KOPT-K1 (cell line): ENCODE data around the gene SRGAP2C.
"Not testable (repeated sequence)": the region's sequence is repeated elsewhere in the genome, so short reads cannot be mapped to it uniquely, and the experiment has no call there.

Experiments
- H3K27ac ChIP-seq: fragments of 200-600 bp; sonication (generic); 2 replicates; pipeline ENCODE4 v1.5.1; 2016; ENCODE audit warnings: antibody characterized with exemption, mild to moderate bottlenecking, low read depth, low read length; ENCODE audit not compliant: poor library complexity, severe bottlenecking
- H3K36me3 ChIP-seq: fragments of 200-600 bp; sonication (generic); 2 replicates; pipeline ENCODE4 v1.5.1; 2017; ENCODE audit warnings: antibody characterized with exemption, mild to moderate bottlenecking, low read length, moderate library complexity; ENCODE audit not compliant: insufficient read depth
- H3K9me3 ChIP-seq: fragments of 200-600 bp; sonication (generic); 2 replicates; pipeline ENCODE4 v1.5.1; 2017; ENCODE audit warnings: antibody characterized with exemption, low read length, mild to moderate bottlenecking; ENCODE audit not compliant: insufficient read depth, poor library complexity, severe bottlenecking

SRGAP2C gene

GRCh38 chr1:121232445-121233125, 47.8 kb downstream of the SRGAP2C start:
- not testable (repeated sequence) for H3K9me3 ChIP-seq, H3K36me3 ChIP-seq, H3K27ac ChIP-seq

DNA sequence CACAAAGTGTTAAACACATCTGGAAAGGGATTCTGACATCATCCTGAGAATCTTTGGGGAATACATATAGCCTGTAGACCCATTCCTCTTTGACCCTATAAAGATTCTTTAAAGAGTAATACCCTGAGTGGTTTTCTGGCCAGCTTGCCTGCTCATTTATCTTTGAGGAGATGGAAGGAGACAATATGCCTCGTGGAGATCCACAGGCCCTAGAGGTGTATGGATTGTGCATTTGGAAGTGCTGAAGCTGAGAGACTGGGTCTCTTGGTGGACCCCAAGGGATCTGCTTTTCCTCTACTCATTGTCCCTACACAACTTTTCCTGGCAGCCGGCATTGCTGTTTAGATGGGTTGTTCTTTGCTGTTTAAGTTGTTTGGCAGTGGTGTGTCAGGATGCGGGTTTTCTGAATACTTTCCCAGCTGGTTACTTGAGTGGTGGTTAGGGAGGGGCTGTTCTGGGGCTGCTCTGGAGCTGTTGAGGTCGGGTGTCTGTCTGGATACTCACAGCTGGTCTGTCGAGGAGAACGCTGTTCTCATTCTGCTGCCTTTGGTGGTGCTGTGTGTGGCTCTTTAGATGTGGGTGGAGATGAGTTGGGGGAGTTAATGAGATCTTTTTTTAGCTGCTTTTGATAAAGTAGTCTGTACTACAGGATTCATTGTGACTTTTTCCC, 49.5 kb downstream of the SRGAP2C start:
- H3K9me3 ChIP-seq, H3K27ac ChIP-seq: not testable (repeated sequence)

GRCh38 chr1:121238384-121238783, 53.6 kb downstream of the SRGAP2C start:
- H3K36me3 ChIP-seq, H3K27ac ChIP-seq, H3K9me3 ChIP-seq: not testable (repeated sequence)

More for the DNA sequence above, 49.5 kb downstream of the SRGAP2C start:
- not testable (repeated sequence) for H3K36me3 ChIP-seq

- H3K27ac ChIP-seq, H3K9me3 ChIP-seq, H3K36me3 ChIP-seq: not testable (repeated sequence)
Measured at GRCh38 chr1:121243913-121244312, 59.1 kb downstream of the SRGAP2C start.

DNA sequence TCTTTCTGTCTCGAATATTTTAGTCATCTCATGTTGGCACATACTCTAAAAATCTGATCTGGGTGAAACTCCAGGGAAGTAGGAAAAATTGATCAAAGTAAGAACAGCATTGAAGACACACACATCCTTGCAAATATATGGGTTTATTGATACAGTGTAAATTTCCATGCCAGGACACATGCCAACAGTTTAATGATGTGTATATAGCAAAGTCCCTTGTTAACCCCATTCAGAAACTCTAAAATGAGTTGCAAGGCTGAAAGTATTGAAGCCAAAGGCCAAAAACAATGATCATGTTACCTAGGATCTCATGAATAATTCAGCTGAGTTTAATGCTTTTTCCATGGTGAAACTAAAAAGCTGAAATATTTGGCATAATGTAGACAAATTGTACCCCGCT, 61.6 kb downstream of the SRGAP2C start:
- not testable (repeated sequence) for H3K36me3 ChIP-seq, H3K27ac ChIP-seq, H3K9me3 ChIP-seq

DNA sequence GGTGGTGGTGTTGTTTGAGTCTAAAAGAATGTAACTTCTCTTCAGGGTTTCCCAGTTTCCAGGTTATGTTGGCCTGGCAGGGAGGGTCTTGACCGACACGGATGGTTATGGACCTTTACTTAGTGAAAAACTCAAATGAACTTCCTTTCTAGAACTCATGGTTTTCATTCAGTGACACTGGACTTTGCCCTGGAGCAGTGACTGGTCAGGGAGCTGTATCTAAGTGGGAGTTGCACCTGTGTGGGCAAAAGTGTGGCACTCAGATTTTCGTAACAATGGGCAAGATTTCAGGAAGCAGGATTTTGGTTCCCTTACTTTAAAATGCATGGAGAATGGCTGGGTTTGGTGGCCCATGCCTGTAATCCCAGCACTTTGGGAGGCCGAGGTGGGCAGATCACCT, 67.9 kb downstream of the SRGAP2C start:
- not testable (repeated sequence) for H3K27ac ChIP-seq, H3K9me3 ChIP-seq, H3K36me3 ChIP-seq

GRCh38 chr1:121254618-121255017, 69.8 kb downstream of the SRGAP2C start:
- H3K36me3 ChIP-seq, H3K9me3 ChIP-seq, H3K27ac ChIP-seq: not testable (repeated sequence)

DNA sequence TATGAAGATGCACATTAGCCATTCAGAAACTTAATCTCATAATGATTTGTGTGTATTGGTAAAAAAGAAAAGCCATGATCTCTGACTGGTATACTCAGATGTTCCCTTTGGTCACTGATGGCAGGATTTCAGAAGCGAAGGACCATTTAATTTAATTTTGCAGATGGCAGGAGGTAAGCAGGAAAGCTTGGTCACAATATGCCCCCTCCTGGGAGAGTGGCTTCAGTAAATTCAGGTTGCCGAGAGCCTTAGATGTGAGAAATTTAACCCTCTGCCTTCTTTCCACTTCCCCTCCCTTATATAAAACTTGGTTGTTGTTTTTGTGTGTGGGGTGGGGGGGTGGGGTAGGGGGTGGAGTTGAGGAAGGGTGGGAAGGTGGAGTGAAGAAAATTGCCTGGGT, 72.9 kb downstream of the SRGAP2C start:
- H3K9me3 ChIP-seq, H3K36me3 ChIP-seq, H3K27ac ChIP-seq: not testable (repeated sequence)

- not testable (repeated sequence) for H3K36me3 ChIP-seq, H3K27ac ChIP-seq, H3K9me3 ChIP-seq
Measured at GRCh38 chr1:121258134-121258533, 73.4 kb downstream of the SRGAP2C start.

- H3K9me3 ChIP-seq, H3K27ac ChIP-seq, H3K36me3 ChIP-seq: not testable (repeated sequence)
Measured at GRCh38 chr1:121260205-121260604, 75.4 kb downstream of the SRGAP2C start.

GRCh38 chr1:121262163-121262562, 77.4 kb downstream of the SRGAP2C start:
- not testable (repeated sequence) for H3K36me3 ChIP-seq, H3K27ac ChIP-seq, H3K9me3 ChIP-seq

- H3K27ac ChIP-seq, H3K36me3 ChIP-seq, H3K9me3 ChIP-seq: not testable (repeated sequence)
Measured at GRCh38 chr1:121263789-121264244, 79.0 kb downstream of the SRGAP2C start.

DNA sequence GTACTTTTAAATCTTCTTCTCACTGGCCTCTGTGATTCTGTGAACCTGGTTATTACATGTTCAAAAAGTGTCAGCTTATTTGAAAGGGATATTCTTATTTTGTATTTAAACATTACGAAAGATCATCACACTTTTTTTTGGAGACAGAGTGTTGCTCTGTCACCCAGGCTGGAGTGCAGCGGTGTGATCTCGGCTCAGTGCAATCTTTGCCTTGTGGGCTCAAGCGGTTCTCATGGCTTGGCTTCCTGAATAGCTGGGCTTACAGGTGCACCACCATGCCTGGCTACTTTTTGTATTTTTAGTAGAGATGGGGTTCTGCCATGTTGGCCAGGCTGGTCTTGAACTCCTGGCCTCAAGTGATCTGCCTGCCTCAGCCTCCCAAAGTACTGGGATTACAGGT, 82.3 kb downstream of the SRGAP2C start:
- not testable (repeated sequence) for H3K27ac ChIP-seq, H3K36me3 ChIP-seq, H3K9me3 ChIP-seq

GRCh38 chr1:121269309-121269708, 84.5 kb downstream of the SRGAP2C start:
- H3K36me3 ChIP-seq, H3K9me3 ChIP-seq, H3K27ac ChIP-seq: not testable (repeated sequence)

DNA sequence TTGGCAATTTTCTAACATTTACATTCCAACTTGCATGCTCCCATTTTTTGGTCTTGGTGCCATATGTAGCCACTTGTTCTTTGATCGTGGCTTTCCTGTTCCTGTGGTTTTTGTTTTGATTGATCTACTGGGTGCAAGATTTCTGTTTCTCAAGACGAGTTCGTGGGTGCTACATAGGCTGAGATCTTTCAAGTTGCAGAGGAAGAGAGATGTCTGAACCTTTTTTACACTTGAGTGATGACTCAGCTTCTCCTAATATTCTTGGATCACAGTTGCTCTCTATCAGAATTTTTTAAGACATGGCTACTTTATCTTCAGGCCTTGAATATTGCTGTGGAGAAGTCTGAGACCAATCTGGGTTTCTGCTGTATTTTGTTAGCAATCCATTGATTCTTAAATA, 85.2 kb downstream of the SRGAP2C start:
- H3K27ac ChIP-seq, H3K36me3 ChIP-seq, H3K9me3 ChIP-seq: not testable (repeated sequence)

DNA sequence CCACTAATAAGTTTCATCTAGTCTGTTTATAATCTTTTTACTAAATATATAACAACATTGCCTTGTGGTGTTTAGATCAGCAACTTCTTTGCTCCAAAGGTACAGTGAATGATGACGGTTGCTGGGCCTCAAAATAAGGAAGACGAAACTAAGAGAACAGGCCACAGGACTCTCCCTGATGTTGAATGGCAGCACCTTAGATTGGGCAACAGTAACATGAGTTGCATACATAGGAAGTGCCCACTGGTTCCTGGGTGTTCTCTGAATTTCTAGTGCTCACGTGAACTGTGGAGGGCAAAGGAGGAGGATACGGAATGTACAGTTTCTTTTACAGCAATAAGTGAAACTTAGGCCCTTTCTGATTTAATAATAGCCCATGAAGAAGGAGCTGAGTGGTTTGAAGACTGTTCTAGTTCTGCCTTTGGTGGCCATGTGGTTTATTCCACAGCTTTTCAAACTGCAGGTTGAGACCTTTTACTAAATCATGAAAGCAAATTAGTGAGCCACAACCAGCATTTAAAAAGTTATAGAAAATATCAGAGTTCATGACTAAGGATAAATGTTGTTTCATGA, 86.5 kb downstream of the SRGAP2C start:
- not testable (repeated sequence) for H3K36me3 ChIP-seq, H3K9me3 ChIP-seq, H3K27ac ChIP-seq
